Sigmoid colon (tissue), 4 donors: ENCODE measurements around the gene NIN.

Experiments
- CTCF ChIP-seq, 4 experiments: fragments of 450-650 bp in 3 of 4; fragments of 200-600 bp in 1 of 4; IDR thresholded peaks; one replicate each; pipeline ENCODE4 v1.5.1; 2016 to 2019; ENCODE audit warnings: antibody characterized with exemption in 4 of 4, mild to moderate bottlenecking in 3 of 4, moderate library complexity in 2 of 4
- EP300 ChIP-seq, 4 donors: sonication (generic); formaldehyde crosslinking; IDR thresholded peaks; one replicate each; pipeline ENCODE4 v1.6.1; 2017; ENCODE audit warnings: antibody characterized with exemption in 4 of 4
- POLR2A ChIP-seq, 2 donors: fragments of 450-650 bp; IDR thresholded peaks; one replicate each; pipeline ENCODE4 v1.6.1; 2016; ENCODE audit warnings: antibody characterized with exemption in 2 of 2, mild to moderate bottlenecking in 2 of 2, moderate library complexity in 2 of 2
- POLR2AphosphoS5 ChIP-seq, 4 donors: sonication (generic); formaldehyde crosslinking; IDR thresholded peaks; one replicate each; pipeline ENCODE4 v1.6.1; 2017; ENCODE audit warnings: antibody characterized with exemption in 4 of 4

DNA sequence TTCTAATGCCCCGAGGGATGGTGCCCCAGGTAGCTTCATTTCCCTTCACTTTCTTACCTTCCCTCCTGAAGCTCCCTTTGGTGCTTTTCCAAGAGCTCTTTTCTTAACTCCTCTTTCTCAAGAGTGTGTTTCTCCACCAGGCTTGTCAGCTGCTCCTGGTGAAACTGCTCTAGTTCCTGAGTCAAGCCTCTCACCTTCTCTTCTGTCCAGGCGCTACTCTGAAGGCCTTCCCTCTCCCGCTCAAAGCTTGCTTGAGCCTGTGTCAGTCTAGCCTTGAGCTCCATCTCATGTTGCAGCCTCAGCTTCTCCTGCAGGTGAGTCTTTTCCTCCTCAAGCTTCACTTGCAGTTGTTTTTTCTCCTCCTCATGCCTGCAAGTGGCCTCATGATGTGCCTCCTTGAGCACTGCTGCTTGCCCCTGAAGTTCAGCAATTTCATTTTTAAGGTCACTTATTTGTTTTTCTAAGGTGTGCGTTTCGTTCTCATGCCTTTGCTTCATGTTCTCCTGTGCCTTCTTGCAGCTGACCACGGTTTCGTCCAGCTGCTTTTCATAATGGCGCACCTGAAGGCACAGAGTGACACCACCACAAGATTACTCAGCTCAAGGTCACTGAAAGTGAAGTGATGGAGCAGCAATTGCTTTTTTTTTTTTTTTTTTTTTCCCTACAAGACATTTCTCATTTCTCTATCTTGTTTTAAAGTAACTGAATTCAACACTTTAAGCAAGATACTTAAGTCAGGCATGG, 71.0 kb downstream of the NIN start:
- TF ChIP-seq POLR2AphosphoS5 (IDR thresholded peaks at IDR 0.05) = no peak
- no peak for TF ChIP-seq CTCF (IDR thresholded peaks at IDR 0.05)
- TF ChIP-seq EP300 (IDR thresholded peaks at IDR 0.05) = no peak
- no peak for TF ChIP-seq POLR2A (IDR thresholded peaks at IDR 0.05)
